Stimulated activated CD4-positive, alpha-beta T cell treated with anti-CD3 and anti-CD28 coated beads, Interleukin-1b, Interleukin-23, amount 100 ng/mL, for 48 hours (primary cell): Measurements from ENCODE around the gene CERS3.

Source experiments
- DNase-seq: peaks from one replicate; pipeline ENCODE4 v3.0.0-alpha.2; 2020

Gene CERS3

GRCh38 chr15:100528833-100529428 is at the start of gene CERS3:
CERS3 (minus strand) TSS chr15:100528950; CDS start chr15:100501849, 27,101 bp downstream.
- no peak for DNase-seq

- no peak for DNase-seq
Observed at GRCh38 chr15:100573526-100573925, 44.8 kb upstream of the CERS3 start.

GRCh38 chr15:100572362-100572983 is 43.7 kb upstream of the CERS3 start:
- DNase-seq, result no peak

- DNase-seq, result no peak
Observed at GRCh38 chr15:100571592-100572167, 42.9 kb upstream of the CERS3 start.

- no peak for DNase-seq
Observed at GRCh38 chr15:100570735-100571313, 42.1 kb upstream of the CERS3 start.

GRCh38 chr15:100570275-100570674 is 41.5 kb upstream of the CERS3 start:
- DNase-seq, result no peak

- no peak for DNase-seq
Observed at GRCh38 chr15:100569391-100569790, 40.6 kb upstream of the CERS3 start.

- DNase-seq, result no peak
Observed at GRCh38 chr15:100566850-100567628, 38.3 kb upstream of the CERS3 start.

GRCh38 chr15:100565591-100565990 is 36.8 kb upstream of the CERS3 start:
- DNase-seq, result no peak

- no peak for DNase-seq
Observed at GRCh38 chr15:100560323-100560722, 31.6 kb upstream of the CERS3 start.

- no peak for DNase-seq
Observed at GRCh38 chr15:100559330-100559729, 30.6 kb upstream of the CERS3 start.

- DNase-seq, result no peak
Observed at GRCh38 chr15:100558771-100559254, 30.1 kb upstream of the CERS3 start.

GRCh38 chr15:100553468-100553867 is 24.7 kb upstream of the CERS3 start:
- DNase-seq, result no peak

GRCh38 chr15:100547961-100548360 is 19.2 kb upstream of the CERS3 start:
- no peak for DNase-seq

GRCh38 chr15:100544946-100545345 is 16.2 kb upstream of the CERS3 start:
- DNase-seq, result no peak

- DNase-seq, result no peak
Observed at GRCh38 chr15:100544338-100544841, 15.6 kb upstream of the CERS3 start.

GRCh38 chr15:100542290-100542689 is 13.5 kb upstream of the CERS3 start:
- DNase-seq, result no peak

GRCh38 chr15:100537331-100537730 is 8.6 kb upstream of the CERS3 start:
- DNase-seq, result no peak

GRCh38 chr15:100536733-100537132 is 8.0 kb upstream of the CERS3 start:
- DNase-seq, result no peak

GRCh38 chr15:100533886-100534285 is 5.1 kb upstream of the CERS3 start:
- no peak for DNase-seq

- no peak for DNase-seq
Observed at GRCh38 chr15:100531823-100532327, 3.1 kb upstream of the CERS3 start.

GRCh38 chr15:100531204-100531603 is 2.5 kb upstream of the CERS3 start:
- no peak for DNase-seq

GRCh38 chr15:100529556-100529955 is 806 bp upstream of the CERS3 start:
- DNase-seq, result no peak
